LoVo (cell line): ENCODE data around the gene DDX24.
A peak's percentile ranks its signal among the peaks of the same experiment; 100 is the strongest.
"Not testable (repeated sequence)": the region's sequence is repeated elsewhere in the genome, so short reads cannot be mapped to it uniquely, and the experiment has no call there.

Source experiments
- DNase-seq: peaks from one replicate; pipeline ENCODE4 v3.0.0-alpha.2; 2016; ENCODE audit warnings: low spot score

The DDX24 gene

DNA sequence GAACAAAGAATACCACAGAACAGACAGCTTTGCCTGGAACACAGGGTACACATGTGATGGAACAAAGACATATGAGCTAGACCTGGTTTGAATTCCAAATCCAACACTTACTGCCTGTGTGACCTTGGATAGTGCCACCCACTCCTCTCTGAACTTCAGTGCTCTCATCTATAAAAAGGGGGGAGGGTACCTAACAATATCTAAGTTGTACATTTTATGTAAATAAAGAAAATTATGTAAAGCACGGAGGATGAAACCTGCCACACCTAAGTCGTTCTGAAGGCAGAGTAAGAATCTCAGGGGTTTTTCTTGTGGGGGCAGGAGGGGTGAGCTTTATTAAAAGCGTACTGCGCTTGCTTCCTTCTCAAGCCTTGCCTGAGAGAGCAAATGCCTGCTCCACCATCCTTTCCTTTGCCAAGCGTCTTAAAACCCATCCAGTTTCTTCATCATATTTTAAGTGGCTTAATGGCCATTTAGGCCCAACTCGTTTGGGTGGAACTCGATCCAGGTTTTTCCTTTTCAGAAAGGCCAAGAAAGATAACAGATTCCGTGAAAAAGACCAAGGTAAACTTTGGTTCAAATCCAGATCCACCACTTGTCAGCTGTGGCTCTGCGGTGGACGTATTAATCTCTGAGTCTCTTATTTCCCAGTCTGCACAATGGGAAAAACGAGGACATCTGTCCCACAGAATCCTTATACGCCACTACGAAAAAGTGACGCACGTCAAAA, 946 bp downstream of the DDX24 start:
- DNase-seq = no peak

DNA sequence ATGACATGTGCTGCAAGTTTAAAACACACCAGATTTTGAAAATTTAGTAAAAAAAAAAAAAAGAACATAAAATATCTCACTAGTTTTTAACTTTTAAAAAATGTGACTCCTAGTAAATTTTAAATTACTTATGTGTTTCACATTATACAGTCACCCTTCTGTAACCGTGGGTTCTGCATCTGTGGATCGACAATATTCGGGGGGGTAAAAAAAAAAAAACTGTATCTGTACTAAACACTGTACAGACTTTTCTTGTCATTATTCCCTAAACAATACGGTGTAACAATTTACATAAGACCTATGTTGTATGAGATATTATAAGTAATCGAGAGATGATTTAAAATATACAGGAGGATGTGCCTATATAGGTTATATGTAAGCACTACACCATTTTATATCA, 3.2 kb downstream of the DDX24 start:
- no peak for DNase-seq

DNA sequence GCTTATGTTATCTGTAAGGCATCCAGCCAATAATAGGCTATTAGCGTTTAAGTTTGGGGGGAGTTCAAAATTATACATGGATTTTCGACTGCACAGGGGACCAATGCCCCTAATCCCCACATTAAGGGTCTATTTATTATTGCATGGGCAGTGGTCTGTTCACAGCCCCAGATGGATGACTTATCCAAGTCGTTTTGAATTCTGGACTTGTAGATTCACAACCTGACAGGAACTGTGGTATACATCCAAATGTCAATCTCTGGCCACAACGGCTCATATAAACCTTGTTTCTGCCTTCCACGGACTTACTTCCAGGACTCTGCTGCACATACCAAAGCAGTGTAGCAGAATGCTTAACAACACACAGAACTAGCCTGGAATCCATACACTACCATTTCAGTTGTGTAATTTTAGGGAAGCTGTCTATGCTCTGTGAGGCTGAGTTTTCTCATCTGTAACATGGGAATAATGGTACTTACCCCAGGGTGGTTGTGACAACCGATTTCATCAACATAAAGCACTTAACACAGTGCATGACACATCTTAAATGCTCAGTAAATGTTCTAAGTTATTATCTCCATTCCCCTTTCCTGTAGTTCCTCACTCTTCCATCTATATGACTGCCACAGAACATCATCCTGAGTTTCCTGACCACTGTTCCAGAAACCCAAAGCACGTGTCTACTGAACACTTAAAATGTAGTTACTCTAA, 3.7 kb downstream of the DDX24 start:
- DNase-seq = no peak

GRCh38 chr14:94075008-94075407, 6.0 kb downstream of the DDX24 start:
- no peak for DNase-seq

- DNase-seq = no peak
Measured at GRCh38 chr14:94074534-94074933, 6.5 kb downstream of the DDX24 start.

DNA sequence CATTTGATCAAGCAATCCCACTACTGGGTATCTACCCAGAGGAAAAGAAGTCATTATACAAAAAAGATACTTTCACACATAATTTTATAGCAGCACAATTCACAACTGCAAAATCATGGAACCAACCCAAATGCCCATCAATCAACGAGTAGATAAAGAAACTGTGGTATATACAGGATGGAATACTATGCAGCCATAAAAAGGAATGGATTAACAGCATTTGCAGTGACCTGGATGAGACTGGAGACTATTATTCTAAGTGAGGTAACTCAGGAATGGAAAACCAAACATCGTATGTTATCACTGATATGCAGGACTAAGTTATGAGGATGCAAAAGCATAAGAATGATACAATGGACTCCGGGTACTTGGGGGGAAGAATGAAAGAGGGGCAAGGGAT, 8.9 kb downstream of the DDX24 start:
- DNase-seq = not testable (repeated sequence)

- peak; percentile 58 for DNase-seq
Measured at GRCh38 chr14:94066089-94066676, 14.8 kb downstream of the DDX24 start.

- DNase-seq = no peak
Measured at GRCh38 chr14:94062344-94062940, 18.6 kb downstream of the DDX24 start.

DNA sequence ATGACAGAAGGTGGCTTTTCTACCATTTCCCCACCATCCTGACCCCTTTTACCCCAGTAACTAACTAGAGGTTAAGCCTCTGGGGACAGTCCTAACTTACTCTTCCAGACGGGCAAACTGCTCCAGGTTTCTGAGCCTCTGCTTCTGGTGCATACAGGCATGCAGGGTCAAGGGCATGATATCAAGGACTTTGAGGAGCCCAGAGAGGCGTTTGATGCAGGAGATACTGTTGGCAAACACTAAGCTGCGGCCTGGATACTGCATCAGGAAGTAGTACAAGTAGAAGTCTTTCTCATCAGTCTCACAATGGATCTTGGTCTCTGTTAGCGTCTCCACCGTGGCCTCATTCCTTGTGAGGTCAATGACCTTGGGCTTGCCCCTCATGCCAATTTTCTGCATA, 21.0 kb downstream of the DDX24 start:
- no peak for DNase-seq

DNA sequence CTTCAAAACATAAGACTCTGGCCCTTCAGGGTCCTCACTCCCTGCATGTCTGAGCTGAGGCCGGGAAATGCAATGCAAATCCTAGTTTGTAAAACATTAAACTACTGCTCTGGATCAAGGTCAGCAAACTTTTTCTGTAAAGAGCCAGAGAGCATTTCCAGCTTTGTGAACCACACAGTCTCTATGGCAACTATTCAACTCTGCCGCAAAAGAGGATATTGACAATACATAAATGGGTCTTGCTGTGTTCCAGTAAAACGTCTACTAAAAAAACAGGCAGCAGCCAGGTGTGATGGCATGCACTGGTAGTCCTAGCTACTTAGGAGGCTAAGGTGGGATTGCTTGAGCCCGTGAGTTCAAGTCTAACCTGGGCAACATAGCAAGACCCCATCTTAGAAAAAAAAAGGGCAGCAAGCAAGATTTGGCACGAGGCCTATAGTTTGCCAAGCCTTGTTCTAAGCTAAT, 22.3 kb downstream of the DDX24 start:
- DNase-seq = no peak

GRCh38 chr14:94058128-94058673, 22.8 kb downstream of the DDX24 start:
- no peak for DNase-seq

DNA sequence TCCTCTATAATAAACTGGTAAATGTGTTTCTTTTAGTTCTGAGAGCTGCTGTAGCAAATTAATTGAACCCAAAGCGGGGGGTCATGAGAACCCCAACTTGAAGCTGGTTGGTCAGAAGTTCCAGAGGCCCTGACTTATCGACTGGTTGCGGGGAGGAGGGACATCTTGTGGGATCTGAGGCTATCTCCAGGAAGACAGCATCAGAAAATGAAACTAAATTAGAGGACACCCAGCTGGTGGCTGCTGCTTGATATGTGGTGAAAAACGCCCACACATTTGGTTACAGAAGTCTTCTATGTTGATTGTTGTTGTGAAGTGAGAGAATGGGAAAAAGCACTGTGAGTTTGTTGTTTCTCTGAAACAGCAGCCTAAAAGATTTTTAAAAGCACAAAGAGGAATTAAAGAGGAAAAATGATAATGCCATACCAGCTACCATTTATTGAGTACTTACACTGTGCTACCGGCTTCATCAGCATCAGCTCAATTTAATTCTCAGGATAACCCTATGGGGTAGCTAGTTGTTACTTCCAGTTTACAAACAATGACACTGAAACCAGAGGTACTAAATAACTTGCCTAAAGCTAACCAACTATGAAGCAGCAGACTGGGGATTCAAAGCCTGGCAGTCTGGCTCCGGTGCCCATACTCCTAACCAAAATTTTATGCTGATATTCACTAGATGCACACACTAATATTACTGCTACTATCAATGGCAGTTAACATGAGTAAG, 24.3 kb downstream of the DDX24 start:
- no peak for DNase-seq

DNA sequence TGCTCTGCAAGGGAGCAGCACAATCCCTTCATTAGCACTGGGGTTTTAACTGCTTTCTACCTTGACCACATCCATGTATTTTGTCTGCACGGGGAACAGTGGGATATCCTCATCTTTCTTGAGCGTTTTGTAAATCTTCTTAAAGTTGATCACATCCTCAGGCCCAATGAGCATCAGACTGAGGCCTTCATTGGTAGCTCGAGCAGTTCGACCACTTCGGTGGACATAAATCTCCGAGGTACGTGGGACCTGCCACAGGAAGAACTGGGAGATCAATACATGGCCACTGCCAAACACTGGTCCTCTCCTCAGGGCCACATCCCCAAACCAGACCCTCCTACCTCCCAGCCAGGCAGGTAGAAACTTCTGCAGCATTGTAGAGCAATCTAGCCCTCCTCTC, 26.1 kb downstream of the DDX24 start:
- DNase-seq = no peak

DNA sequence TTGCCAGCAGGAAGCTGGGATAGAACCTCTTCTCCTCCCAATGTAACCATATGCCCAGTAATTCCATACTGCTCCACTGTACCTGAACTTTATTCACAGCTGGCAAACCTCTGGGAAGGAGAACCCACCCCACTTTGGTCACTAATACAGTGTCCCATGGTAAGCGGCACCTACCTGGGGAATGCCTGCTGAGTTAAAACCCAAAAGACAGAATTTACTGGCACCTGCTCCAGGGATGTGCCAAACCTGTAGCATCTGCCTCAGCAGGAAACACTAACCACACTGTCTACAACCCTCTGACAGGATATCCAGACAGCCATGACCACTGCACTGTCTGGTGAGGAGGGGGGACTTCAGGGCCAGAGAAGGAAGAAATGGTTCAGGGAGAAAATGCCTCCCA, 26.6 kb downstream of the DDX24 start:
- DNase-seq = no peak

GRCh38 chr14:94052662-94053061, 28.3 kb downstream of the DDX24 start:
- DNase-seq = no peak

DNA sequence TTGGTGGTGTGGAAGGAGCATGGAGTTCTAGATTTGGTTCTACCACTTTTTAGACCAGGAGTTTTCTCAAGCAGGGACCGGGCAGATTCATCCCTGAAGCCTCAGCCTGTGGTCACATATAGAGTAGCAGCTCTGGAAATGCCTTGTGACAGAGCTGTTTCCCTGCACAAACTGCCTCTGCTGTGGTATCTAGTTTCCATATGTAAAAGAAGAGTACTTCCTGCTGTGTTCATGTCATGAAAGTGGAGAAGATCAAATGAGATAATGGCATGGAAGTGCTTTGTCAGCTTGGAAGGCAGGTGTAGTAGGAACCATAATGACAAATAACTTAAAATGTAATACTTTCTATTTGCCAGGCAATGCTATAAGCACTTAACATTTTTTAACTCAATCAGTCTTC, 28.8 kb downstream of the DDX24 start:
- no peak for DNase-seq

DNA sequence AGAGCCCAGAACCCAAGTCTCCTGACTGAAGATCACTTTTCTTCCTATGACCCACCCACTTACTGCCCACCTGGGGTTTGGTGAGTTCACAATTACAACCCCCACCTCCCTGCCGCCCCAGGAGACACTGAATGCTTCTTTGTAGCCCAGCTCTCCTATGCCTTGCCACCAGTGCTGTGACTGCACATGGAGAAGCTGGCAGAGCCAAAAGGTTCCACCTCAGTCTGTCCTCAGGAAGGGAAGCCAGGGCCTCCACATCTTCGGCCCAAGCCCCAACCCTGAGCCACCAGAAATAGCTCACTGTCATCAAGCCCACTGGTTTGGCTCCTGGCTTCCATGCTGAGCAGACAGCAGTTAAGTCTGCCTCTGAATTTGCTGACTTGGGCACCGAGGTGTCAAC, 29.2 kb downstream of the DDX24 start:
- no peak for DNase-seq

DNA sequence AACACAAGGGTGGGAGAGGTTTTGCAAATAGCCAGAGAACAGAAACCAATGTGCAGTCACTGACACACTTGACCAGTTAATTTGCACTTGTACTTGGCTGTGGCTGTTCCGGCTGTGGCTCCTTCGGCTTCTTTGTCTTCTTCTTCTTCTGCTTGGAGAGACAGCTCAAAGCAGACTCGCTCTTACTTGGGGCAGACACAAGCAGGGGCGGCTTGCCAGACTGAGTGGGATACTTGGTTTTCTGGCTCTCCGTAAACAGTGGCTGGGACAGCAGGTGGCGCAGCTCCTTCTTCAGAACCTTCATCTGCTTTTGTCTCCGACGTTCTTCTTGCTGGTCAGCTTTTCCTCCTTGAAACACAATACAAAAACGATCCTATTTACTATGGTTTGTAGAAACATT, 29.9 kb downstream of the DDX24 start:
- DNase-seq = no peak

- no peak for DNase-seq
Measured at GRCh38 chr14:94050231-94050880, 30.6 kb downstream of the DDX24 start.

DNA sequence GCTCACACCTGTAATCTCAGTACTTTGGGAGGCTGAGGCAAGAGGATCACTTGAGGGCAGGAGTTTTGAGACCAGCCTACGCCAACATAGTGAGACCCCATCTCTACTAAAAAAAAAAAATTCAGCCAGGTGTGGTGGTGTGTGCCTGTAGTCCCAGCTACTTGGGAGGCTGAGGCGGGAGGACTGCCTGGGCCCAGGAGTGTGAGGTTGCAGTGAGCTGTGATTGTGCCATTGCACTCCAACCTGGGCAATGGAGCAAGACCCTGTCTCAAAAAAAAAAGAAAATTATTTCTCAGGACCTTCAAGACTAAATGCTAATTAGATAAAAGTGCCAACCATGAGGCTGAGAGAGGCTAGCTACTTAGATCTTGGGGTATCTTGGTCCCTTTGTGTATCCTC, 31.4 kb downstream of the DDX24 start:
- no peak for DNase-seq
